Measurements from ENCODE around the gene ALPK3.
A peak's percentile ranks its signal among the peaks of the same experiment; 100 is the strongest.

- TF ChIP-seq CTCF (IDR thresholded peaks at IDR 0.05 in 2 of 3, conservative IDR thresholded peaks at IDR 0.05 in 1 of 3; ENCODE audit: borderline replicate concordance in 1 of 3, insufficient read depth in 1 of 3, low read depth in 2 of 3, low read length in 2 of 3) (peak in 2 of 3 experiments; percentile 19 to 26; a peak in 1 of 6 replicates), EZH2phosphoT487 (IDR thresholded peaks at IDR 0.05; ENCODE audit: borderline replicate concordance) (no peak), POLR2AphosphoS5 (IDR thresholded peaks at IDR 0.05; ENCODE audit: low read depth, low read length) (no peak), RAD21 (IDR thresholded peaks at IDR 0.05; ENCODE audit: low read depth) (no peak; the same call in 1 of the 2 replicates), ZBTB33 (IDR thresholded peaks at IDR 0.05; ENCODE audit: extremely low read depth, insufficient replicate concordance, low read length) (no peak), SRF (IDR thresholded peaks at IDR 0.05; ENCODE audit: low read depth) (no peak), TCF7L2 (IDR thresholded peaks at IDR 0.05; ENCODE audit: borderline replicate concordance, extremely low read depth, insufficient read depth, insufficient read length) (no peak), POLR2A (IDR thresholded peaks at IDR 0.05; ENCODE audit: borderline replicate concordance, extremely low read depth, insufficient read depth, insufficient read length) (no peak), EZH2 (IDR thresholded peaks at IDR 0.05) (no peak), FOSL1 (IDR thresholded peaks at IDR 0.05; ENCODE audit: low read depth) (no peak), SP1 (IDR thresholded peaks at IDR 0.05; ENCODE audit: low read depth) (no peak), JUND (IDR thresholded peaks at IDR 0.05) (no peak), CEBPB (IDR thresholded peaks at IDR 0.05; ENCODE audit: low read depth) (no peak), YY1 (IDR thresholded peaks at IDR 0.05; ENCODE audit: extremely low read depth, insufficient replicate concordance, low read depth, low read length) (no peak)
These were observed 33.5 kb upstream of the ALPK3 start for GRCh38 chr15:84783493-84784251.
